LNCaP clone FGC (cell line): Measurements from ENCODE around the gene MEIS1.

Experiments
- DNase-seq: peaks from one replicate; pipeline ENCODE4 v3.0.0-alpha.2; 2011; ENCODE audit warnings: low read depth
- H3K4me3 ChIP-seq: 2 replicates; pipeline ENCODE4 v1.5.1; 2011; ENCODE audit warnings: mild to moderate bottlenecking, low read depth, low read length, control low read depth
- CTCF ChIP-seq: IDR thresholded peaks from 2 replicates; pipeline ENCODE4 v1.5.1; 2012; ENCODE audit warnings: mild to moderate bottlenecking; ENCODE audit not compliant: control insufficient read depth, insufficient read depth; ENCODE audit errors: extremely low read depth

Gene MEIS1

GRCh38 chr2:66508484-66509071, 73.7 kb downstream of the MEIS1 start:
- H3K4me3 ChIP-seq: no peak overlapping the region
- no peak for TF ChIP-seq CTCF
- no peak for DNase-seq

- H3K4me3 ChIP-seq: no peak overlapping the region
- no peak for TF ChIP-seq CTCF
- DNase-seq: no peak
Measured at GRCh38 chr2:66509326-66509811, 74.4 kb downstream of the MEIS1 start.

GRCh38 chr2:66512626-66513025, 77.7 kb downstream of the MEIS1 start:
- DNase-seq: no peak
- TF ChIP-seq CTCF: no peak
- H3K4me3 ChIP-seq: no peak overlapping the region

DNA sequence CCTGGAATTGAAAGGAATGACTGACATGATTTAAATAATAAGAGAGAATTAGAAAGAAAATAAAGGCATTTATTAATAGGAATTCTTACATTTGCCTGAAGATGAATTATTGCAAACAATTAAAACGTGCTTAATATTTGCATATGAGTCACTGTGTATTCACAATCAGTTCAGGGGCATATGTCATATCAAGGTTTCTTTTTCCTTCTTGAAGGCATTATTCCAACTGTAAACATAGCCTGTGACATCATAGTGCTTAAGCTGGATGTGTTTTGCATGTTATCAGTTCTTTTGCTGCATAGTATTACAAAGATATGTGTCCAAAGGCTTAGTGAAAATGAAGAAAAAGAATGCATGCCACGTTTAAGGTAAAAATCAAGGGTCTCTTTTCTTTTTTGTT, 80.8 kb downstream of the MEIS1 start:
- no peak overlapping the region for H3K4me3 ChIP-seq
- TF ChIP-seq CTCF: no peak
- no peak for DNase-seq

DNA sequence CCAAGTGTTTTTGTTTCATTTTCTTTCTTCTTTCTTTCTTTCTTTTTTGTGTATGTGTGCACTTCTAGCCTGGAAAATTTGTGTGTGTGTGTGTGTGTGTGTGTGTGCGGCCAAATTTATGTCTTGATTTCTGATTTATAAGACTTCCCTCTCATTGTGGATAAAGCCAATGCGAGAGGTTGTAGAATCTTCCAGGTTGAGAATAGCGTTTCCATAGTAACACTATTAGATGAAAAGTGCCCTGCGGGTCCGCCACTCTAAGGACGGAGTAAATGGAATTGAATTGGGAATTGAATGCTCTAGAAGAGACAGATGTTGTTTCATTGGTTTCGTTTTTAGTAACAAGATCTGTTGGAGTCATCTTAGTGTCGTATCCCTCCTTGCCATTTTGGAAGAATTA, 81.6 kb downstream of the MEIS1 start:
- DNase-seq: no peak
- no peak for TF ChIP-seq CTCF
- no peak overlapping the region for H3K4me3 ChIP-seq

DNA sequence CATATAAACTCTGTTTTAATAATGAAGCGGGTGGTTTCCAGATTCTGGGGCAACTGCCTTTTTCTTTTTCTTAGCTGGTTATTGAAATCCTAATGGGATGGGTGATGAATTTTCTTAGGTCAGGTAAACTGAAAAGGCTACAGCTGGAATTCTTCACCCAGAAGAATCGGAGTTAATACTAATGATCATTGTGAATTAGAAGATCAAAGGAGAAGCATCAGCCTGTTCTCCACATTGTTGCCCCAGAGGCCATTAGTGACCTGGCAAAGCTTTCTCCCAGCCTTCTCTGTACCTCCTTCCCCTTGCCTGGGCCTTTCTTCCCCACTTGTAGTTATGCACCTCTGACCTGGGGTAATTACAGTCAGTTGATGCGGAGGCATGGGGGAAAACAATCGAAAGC, 82.8 kb downstream of the MEIS1 start:
- no peak for TF ChIP-seq CTCF
- H3K4me3 ChIP-seq: no peak overlapping the region
- no peak for DNase-seq

GRCh38 chr2:66519264-66519843, 84.4 kb downstream of the MEIS1 start:
- H3K4me3 ChIP-seq: no peak overlapping the region

More at GRCh38 chr2:66519264-66519843, 84.4 kb downstream of the MEIS1 start:
- no peak for TF ChIP-seq CTCF
- no peak for DNase-seq
